GM21423 (cell line): ENCODE results near the gene COQ2.
"Not testable (repeated sequence)": the region's sequence is repeated elsewhere in the genome, so short reads cannot be mapped to it uniquely, and the experiment has no call there.

ENCODE experiments used
- ATAC-seq: cut with Tn5 transposase; IDR thresholded peaks from one replicate; pipeline ENCODE4 v1.9.1; 2021; ENCODE audit warnings: mild to moderate bottlenecking, moderate library complexity; ENCODE audit not compliant: unreplicated experiment

The COQ2 gene

DNA sequence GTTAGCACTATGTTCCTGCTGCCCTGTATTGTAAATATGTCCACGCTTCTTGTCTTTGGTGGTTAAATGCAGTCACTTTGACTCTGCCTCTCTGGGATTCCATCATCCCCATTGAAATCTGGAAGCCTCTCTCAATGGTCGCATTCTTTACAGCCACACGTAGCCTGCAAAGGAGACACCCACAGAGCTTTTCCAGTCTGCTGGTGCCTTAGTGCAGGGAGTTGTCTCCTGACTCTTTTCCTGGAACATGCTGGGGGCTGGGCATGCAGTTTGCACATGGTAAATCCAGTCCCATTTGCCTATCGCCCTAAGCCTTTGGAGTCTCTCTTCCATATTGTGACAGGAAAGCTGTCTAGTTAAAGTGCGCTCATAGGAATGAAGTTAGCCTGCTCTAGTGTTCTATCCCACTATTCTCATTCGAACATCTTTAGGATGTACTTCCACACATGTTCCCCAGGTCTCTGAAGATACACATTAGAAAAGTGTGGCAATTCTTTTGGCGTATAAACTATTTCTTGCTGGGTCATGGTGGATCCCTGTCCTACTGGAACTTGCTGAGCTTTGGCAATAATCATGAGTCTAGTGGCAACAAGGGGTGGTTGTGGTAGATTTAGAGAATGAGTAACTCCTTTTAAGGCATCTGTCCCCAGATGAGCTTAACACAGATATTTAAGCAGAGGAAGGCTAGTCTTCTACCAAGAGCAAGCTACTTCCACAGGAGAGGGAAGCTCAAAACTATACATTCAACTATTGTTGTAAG, 33.7 kb downstream of the COQ2 start:
- no peak for ATAC-seq

DNA sequence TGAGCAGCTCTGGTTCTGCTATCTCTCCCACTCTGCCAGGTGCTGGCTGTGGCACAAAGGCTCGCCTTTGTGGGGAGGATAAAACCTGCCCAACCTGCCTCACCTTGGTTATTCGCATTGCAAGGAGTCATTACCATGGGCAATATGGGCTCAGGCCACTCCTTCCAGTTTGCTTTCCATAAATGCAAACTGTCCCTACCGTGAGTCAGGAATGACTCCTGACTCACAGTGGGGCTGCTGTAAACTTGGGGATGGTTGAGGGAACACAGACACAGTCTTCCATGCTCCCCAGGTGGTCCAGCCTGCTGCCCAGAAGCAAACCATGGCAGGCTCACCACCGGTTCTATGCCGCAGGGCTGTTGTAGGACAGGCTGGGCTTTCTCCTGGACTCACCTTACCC, 36.1 kb downstream of the COQ2 start:
- ATAC-seq: no peak

GRCh38 chr4:83247415-83248357, 36.9 kb downstream of the COQ2 start:
- no peak for ATAC-seq

- no peak for ATAC-seq
Measured at GRCh38 chr4:83241132-83241531, 43.5 kb downstream of the COQ2 start.

GRCh38 chr4:83240379-83240875, 44.2 kb downstream of the COQ2 start:
- peak; percentile 91 for ATAC-seq

- ATAC-seq: no peak
Measured at GRCh38 chr4:83238393-83239248, 46.0 kb downstream of the COQ2 start.

DNA sequence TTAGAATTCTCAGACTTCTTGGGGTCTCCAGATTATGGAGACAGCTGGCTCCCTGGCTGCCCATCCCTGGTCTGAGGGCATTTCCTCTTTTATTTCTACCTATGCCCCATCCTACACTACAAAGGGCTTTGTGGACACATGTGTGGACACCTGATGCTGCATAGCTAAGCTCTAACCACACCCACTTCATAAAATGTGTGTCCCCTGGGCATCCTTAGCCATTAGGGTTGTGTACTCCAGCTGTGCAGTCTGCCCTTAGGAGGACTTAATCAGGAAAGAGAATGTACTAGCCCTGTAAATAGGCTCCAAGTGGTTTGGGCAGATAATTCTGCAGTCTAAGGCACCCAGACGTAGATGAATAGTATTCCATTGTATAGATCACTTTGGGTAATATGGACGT, 47.0 kb downstream of the COQ2 start:
- ATAC-seq: no peak

DNA sequence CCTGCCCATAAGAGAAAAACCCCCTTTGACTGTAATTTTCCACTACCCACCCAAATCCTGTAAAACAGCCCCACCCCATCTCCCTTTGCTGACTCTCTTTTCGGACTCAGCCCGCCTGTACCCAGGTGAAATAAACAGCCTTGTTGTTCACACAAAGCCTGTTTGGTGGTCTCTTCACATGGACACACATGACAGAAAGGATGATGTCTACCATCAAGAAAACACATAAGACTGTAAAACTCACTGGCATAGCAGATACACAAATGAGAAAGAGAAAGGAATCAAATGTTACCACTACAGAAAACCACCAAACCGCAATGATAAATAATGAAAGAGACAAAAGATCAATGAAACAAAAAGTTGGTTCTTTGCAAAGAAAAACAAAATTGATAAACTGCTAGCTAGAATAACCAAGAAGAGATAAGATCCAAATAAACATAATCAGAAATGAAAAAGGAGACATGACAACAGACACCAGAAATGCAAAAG, 48.9 kb downstream of the COQ2 start:
- not testable (repeated sequence) for ATAC-seq

DNA sequence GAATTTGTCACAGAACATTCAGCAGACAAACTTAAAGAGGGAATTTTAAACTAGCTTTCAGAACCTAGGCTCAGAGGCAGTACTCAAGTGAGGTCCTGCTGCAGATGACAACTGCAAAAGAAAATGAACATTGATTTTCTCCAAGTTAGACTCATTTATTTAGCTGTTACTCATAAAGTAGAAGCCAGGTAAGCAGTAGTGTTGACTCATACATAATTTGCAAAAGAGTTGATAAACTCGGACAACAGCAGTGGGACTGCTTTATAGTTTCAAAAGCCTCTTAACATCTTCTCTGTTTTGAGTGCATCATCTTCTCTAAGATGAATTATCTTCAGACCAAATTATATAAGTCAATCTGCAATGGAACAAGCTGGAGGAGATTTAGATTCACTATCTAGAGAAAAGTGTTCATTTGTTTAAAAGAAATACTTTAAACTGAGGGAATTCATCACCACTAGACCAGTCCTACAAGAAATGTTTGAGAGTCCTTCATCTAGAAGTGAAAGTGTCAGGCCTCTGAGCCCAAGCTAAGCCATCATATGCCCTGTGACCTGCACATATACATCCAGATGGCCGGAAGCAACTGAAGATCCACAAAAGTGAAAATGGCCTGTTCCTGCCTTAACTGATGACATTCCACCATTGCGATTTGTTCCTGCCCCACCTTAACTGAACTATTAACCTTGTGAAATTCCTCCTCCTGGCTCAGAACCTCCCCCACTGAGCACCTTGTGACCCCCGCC, 49.5 kb downstream of the COQ2 start:
- no peak for ATAC-seq

- not testable (repeated sequence) for ATAC-seq
Measured at GRCh38 chr4:83234387-83234786, 50.2 kb downstream of the COQ2 start.

GRCh38 chr4:83232082-83232481, 52.5 kb downstream of the COQ2 start:
- ATAC-seq: no peak

DNA sequence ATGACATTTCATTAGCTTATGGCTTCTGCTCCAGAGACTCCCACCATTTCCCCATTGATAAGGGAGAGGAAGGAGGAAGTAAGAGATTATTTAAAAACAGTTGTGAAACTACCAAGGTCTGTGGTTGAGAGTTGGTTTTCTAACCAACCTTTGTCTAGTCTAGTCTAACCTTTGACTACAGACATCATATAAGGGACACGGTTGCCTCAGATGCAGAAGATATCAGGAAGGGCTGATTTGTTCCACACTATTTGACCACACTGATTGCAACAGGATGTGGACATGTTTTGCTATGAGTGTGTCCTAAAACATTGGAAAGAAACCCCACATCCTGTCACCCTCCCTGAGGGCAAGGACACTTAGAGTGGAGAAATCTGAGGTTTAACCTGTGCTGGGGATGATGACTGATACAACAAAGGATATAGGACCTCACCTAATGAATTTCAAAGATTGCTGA, 53.0 kb downstream of the COQ2 start:
- ATAC-seq: peak; percentile 68

- no peak for ATAC-seq
Measured at GRCh38 chr4:83230928-83231327, 53.7 kb downstream of the COQ2 start.

GRCh38 chr4:83229791-83230190, 54.8 kb downstream of the COQ2 start:
- no peak for ATAC-seq

- no peak for ATAC-seq
Measured at GRCh38 chr4:83228231-83228630, 56.4 kb downstream of the COQ2 start.

DNA sequence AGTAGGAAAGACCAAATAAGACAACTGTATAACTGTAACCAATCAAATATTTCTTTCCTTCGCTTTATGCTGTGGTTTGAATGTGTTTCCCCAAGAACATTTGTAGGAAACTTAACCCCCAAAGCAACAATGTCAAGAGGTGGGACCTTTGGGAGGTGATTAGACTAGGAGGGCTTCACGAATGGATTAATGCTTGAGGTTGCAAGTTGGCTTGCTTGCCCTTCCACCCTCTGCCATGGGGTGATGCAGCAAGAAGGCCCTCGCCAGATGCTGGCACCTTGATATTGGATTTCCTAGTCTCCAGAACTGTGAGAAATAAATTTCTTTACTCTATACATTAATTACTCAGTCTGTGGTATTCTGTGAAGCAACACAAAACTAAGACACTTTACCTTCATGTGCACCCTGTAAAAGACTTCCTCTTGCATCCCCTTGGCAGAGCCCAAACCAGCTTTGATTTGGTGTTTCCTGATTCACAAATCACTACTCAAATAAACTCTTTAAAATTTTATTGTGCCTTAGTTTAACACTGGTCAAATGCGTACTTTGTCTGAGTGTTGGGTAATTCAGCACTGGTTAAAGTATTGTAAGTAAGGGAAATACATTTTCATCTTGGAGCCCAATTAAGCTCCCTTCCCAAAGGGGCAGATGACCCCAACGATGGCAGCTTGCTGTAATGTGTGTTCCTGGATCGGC, 59.9 kb downstream of the COQ2 start:
- no peak for ATAC-seq

- no peak for ATAC-seq
Measured at GRCh38 chr4:83223781-83224180, 60.8 kb downstream of the COQ2 start.

- peak; percentile 43 for ATAC-seq
Measured at GRCh38 chr4:83221897-83222441, 62.6 kb downstream of the COQ2 start.
